Esophagus muscularis mucosa (tissue), 4 donors: ENCODE data around the gene TMEM33. TPM values are rescaled to one million over a fixed set of nuclear protein-coding genes. Genes with fewer than 3 reads are reported as not detected.

ENCODE experiments used
- DNase-seq: peaks from one replicate; pipeline ENCODE4 v3.0.0-alpha.2; 2017; ENCODE audit errors: extremely low spot score
- H3K27ac ChIP-seq, 4 donors: fragments of 200-600 bp; sonication (generic); replicated peaks in 1 of 4; 1 replicate in 3 of 4; 2 replicates in 1 of 4; pipeline ENCODE4 v1.5.1; 2016 to 2019; ENCODE audit warnings: mild to moderate bottlenecking in 1 of 4
- H3K27me3 ChIP-seq, 4 donors: fragments of 200-600 bp; sonication (generic); one replicate each; pipeline versions ENCODE4 v1.5.1 to v1.6.0; 2016 to 2019
- H3K36me3 ChIP-seq, 4 donors: fragments of 200-600 bp; sonication (generic); one replicate each; pipeline ENCODE4 v1.5.1; 2016 to 2019
- H3K4me1 ChIP-seq, 4 donors: fragments of 200-600 bp; sonication (generic); one replicate each; pipeline ENCODE4 v1.5.1; 2016 to 2019
- H3K4me3 ChIP-seq, 4 donors: fragments of 200-600 bp; sonication (generic); 1 replicate in 2 of 4; 2 replicates in 2 of 4; pipeline ENCODE4 v1.5.1; 2016 to 2019; ENCODE audit warnings: mild to moderate bottlenecking in 4 of 4, moderate library complexity in 1 of 4
- H3K9me3 ChIP-seq, 4 donors: fragments of 200-600 bp; sonication (generic); 1 replicate in 3 of 4; 2 replicates in 1 of 4; pipeline ENCODE4 v1.5.1; 2016 to 2019
- EP300 ChIP-seq: sonication (generic); formaldehyde crosslinking; IDR thresholded peaks from one replicate; pipeline ENCODE4 v1.6.1; 2017; ENCODE audit warnings: antibody characterized with exemption
- POLR2A ChIP-seq: fragments of 450-650 bp; IDR thresholded peaks from one replicate; pipeline ENCODE4 v1.6.1; 2017; ENCODE audit warnings: antibody characterized with exemption, moderate library complexity, mild to moderate bottlenecking, low read depth
- POLR2AphosphoS5 ChIP-seq, 2 donors: sonication (generic); formaldehyde crosslinking; IDR thresholded peaks; one replicate each; pipeline ENCODE4 v1.6.1; 2017; ENCODE audit warnings: antibody characterized with exemption in 2 of 2
- WGBS: methylation state at CpG from one replicate; pipeline ENCODE4 v1.1.5; 2018; 5-methylcytosine and 5-hydroxymethylcytosine counted together
- intact Hi-C: fragments of 100-400 bp; cut with DNase I; formaldehyde crosslinking; loops from one replicate; pipeline ENCODE4 v1.15.1; 2023
- total RNA-seq, 4 donors: library from RNA; depleted of rRNA; stranded (reverse); fragments of >200 nt; gene quantifications; one replicate each; pipeline versions ENCODE4 v1.1.0 to v1.2.1, GENCODE V29; 2016
- TF ChIP-seq, protein P1 (sequence below), 3 experiments: fragments of 200-600 bp in 2 of 3; fragments of 450-650 bp in 1 of 3; sonication (generic) in 2 of 3; IDR thresholded peaks; one replicate each; pipeline ENCODE4 v1.5.1; 2017 to 2019; ENCODE audit warnings: antibody characterized with exemption in 3 of 3, mild to moderate bottlenecking in 2 of 3, moderate library complexity in 1 of 3

Gene TMEM33
- total RNA-seq, 4 donors from 2014 or later = 15.4 to 34.8 (median 26.3) TPM

DNA sequence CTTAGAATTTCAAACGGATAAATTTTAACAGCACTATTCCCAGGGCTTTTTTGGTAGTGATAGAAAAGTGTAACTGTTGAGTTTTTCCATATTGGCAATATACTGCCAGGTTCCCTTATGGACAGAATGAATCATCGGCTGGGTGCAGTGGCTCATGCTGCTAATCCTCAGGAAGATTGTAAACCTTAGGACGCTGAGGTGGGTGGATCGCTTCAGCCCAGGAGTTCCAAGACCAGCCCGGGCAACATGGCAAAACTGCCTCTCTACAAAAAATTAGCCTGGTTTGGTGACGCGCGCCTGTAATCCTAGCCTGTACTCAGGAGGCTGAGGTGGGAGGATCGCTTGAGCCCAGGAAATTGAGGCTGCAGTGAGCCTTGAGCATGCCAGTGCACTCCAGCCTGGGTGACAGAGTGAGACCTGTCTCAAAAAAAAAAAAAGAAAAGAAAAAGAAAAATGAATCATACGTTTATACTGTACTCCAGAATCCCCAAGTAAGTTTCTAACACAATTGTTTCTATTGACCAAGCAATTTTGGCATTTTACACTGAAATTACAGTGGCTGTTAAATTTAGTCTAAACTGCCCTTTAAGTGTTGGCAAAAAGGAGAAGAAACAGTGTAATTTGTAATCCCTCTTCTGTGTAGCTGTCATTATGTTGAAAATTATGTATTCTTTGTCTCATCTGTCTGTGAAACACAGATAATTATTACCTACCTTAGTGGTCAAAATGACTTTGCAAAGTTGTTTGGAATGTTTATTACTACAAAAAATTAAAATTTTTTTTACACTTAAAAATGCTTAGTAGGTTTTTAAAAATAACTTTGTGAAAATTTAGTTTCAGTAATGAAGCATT lies 56.9 kb downstream of the TMEM33 start:
- no peaks in the 10 kb centered on the region for H3K36me3 ChIP-seq
- no peak for DNase-seq
- intact Hi-C loops = loop anchor here (5.0 kb wide), 1 partner anchor 55 kb away; the partner anchor contains the start of gene TMEM33
- peak overlapping the region in 2 of 4 donors; percentile 78 to 88 for H3K4me3 ChIP-seq
- no peak for TF ChIP-seq POLR2A
- TF ChIP-seq EP300 = no peak
- TF ChIP-seq POLR2AphosphoS5 (IDR thresholded peaks at IDR 0.05) = no peak
- no peaks in the 10 kb centered on the region for H3K27me3 ChIP-seq
- WGBS = 85% methylated on average over 10 of the region's 10 CpGs
- peaks cover 27 to 34% (median 33%) of the 10 kb centered on the region in 4 donors for H3K4me1 ChIP-seq
- no peaks in the 10 kb centered on the region for H3K9me3 ChIP-seq
- no peak overlapping the region for H3K27ac ChIP-seq

DNA sequence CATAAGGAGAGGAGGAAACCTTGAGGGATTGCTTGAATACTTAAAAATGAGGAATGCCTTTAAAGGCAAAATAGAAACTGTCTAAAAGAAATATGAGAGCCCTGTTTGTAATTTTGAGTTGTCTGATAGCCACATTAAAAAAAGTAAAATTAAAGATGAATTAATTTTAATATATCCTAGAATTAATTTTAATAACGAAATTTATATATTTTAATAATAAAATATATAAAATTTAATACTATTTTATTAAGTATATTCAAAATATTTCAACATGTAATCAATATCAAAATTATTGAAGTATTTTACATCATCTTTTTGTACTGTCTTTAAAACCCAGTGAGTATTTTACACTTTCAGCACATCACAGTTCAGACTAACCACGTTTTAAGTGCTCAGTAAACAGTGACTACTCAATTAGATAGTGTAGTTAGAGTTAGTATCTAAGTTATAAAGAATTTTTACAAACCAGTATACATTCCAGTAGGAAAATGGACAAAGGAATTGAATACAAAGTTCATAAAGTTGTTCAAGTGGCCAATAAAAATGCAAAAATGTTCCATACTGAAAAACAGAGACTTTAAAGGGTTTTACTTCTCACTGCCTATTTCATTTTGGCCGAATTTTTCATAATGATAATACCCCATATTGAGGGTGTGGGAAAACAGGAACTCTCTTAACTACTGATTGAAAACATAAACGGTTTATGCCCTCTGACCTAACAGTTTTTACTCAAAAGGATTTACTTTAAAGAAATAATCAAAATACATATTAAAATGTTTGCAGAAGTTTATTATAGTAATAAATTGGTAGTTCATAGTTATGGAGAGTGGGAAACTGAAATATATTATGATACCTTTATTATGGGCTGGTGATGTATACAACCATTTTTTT lies 58.0 kb downstream of the TMEM33 start:
- TF ChIP-seq, protein P1, sequence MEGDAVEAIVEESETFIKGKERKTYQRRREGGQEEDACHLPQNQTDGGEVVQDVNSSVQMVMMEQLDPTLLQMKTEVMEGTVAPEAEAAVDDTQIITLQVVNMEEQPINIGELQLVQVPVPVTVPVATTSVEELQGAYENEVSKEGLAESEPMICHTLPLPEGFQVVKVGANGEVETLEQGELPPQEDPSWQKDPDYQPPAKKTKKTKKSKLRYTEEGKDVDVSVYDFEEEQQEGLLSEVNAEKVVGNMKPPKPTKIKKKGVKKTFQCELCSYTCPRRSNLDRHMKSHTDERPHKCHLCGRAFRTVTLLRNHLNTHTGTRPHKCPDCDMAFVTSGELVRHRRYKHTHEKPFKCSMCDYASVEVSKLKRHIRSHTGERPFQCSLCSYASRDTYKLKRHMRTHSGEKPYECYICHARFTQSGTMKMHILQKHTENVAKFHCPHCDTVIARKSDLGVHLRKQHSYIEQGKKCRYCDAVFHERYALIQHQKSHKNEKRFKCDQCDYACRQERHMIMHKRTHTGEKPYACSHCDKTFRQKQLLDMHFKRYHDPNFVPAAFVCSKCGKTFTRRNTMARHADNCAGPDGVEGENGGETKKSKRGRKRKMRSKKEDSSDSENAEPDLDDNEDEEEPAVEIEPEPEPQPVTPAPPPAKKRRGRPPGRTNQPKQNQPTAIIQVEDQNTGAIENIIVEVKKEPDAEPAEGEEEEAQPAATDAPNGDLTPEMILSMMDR (IDR thresholded peaks at IDR 0.05) = no peak
- TF ChIP-seq POLR2AphosphoS5 (IDR thresholded peaks at IDR 0.05) (no peak), EP300 (no peak), POLR2A (no peak)
- WGBS = 85% methylated on average over 4 of the region's 4 CpGs
- intact Hi-C loops = loop anchor here (5.0 kb wide), 1 partner anchor 56 kb away; the partner anchor contains the start of gene TMEM33
- DNase-seq = no peak
- peaks cover 27 to 34% (median 33%) of the 10 kb centered on the region in 4 donors for H3K4me1 ChIP-seq
- no peaks in the 10 kb centered on the region for H3K36me3 ChIP-seq
- H3K4me3 ChIP-seq = no peak overlapping the region
- H3K27me3 ChIP-seq = no peaks in the 10 kb centered on the region
- no peak overlapping the region for H3K27ac ChIP-seq
- H3K9me3 ChIP-seq = no peaks in the 10 kb centered on the region

DNA sequence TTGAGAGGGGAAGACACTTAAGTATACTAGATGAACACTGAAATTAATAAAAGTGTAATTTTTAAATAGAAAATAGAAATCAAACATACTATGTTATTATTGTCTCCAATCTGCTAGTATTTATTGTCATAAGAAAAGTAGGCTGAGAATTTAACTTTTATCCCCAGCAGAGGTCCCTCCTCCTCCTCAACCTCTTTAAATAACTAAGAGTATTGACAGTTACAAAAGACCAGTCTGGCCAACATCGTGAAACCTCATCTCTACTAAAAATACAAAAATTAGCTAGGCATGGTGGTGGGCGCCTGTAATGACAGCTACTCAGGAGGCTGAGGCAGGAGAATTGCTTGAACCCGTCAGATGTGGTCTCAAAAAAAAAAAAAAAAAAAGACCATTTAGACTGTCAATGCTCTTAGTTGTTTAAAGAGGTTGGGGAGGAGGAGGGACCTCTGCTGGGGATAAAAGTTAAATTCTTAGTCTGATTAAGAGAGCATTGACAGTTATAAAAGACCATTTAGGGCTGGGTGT lies 59.3 kb downstream of the TMEM33 start:
- H3K27ac ChIP-seq = no peak overlapping the region
- no peaks in the 10 kb centered on the region for H3K27me3 ChIP-seq
- no peaks in the 10 kb centered on the region for H3K36me3 ChIP-seq
- H3K4me1 ChIP-seq = peaks cover 25 to 29% (median 27%) of the 10 kb centered on the region in 4 donors
- H3K9me3 ChIP-seq = no peaks in the 10 kb centered on the region
- no peak overlapping the region for H3K4me3 ChIP-seq
- intact Hi-C loops = loop anchor here (5.0 kb wide), 1 partner anchor 57 kb away; the partner anchor contains the start of gene TMEM33
- WGBS = 92% methylated on average over 3 of the region's 3 CpGs
- TF ChIP-seq POLR2A (no peak), POLR2AphosphoS5 (IDR thresholded peaks at IDR 0.05) (no peak), EP300 (no peak)
- TF ChIP-seq, protein P1 (IDR thresholded peaks at IDR 0.05) = no peak
- no peak for DNase-seq

DNA sequence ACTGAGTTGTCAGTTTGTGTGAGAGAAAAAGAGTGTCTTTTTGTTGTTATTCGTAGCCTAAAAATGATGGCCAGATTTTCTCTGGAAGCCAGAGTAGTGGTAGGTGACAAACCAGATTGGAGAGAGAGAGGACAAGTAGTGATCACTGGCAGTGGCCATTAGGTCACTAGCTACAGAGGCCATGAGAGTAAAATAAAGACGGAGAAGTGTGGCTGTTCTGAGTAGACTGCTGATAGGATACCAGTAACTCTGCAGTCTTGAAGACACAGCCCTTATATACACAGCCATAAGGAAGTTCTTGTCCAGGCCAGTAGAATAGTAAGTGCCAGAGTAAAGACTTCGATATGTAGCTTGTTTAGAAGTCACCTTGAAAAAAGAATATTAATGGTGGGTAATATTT lies 62.8 kb downstream of the TMEM33 start:
- peaks cover 0 to 6% (median 2%) of the 10 kb centered on the region in 4 donors for H3K4me1 ChIP-seq
- H3K9me3 ChIP-seq = no peaks in the 10 kb centered on the region
- H3K27ac ChIP-seq = no peak overlapping the region
- 95% methylated on average over 3 of the region's 3 CpGs for WGBS
- no peak for TF ChIP-seq POLR2AphosphoS5 (IDR thresholded peaks at IDR 0.05)
- no peak for TF ChIP-seq EP300
- no peak for TF ChIP-seq POLR2A
- TF ChIP-seq, protein P1 (IDR thresholded peaks at IDR 0.05) = no peak
- H3K4me3 ChIP-seq = no peak overlapping the region
- H3K27me3 ChIP-seq = no peaks in the 10 kb centered on the region
- no peak for DNase-seq
- intact Hi-C loops = no loop called here
- H3K36me3 ChIP-seq = peaks cover 0 to 8% (median 3%) of the 10 kb centered on the region in 4 donors
